HCT116 (cell line): ENCODE measurements around the gene THEM4. TPM values are rescaled to one million over a fixed set of nuclear protein-coding genes. Genes with fewer than 3 reads are reported as not detected.

ENCODE experiments used
- ATAC-seq: fragments of 200-7000 bp; cut with Tn5 transposase; 2 replicates; pipeline ENCODE4 v1.9.1; 2020; ENCODE audit warnings: mild to moderate bottlenecking, moderate library complexity
- Bru-seq: library from RNA; stranded (reverse); fragments of 400-500 nt; gene quantifications from one replicate; lab custom pipeline; 2021; lab: Mats Ljungman, UMichigan
- BruChase-seq, 2 experiments: library from RNA; stranded (reverse); fragments of 400-500 nt; gene quantifications; one replicate each; lab custom pipeline; 2021; lab: Mats Ljungman, UMichigan
- BruUV-seq: library from RNA; stranded (reverse); fragments of 400-500 nt; replicated peaks from 2 replicates; lab custom pipeline; 2021; lab: Mats Ljungman, UMichigan
- CTCF ChIA-PET: fragments of 300-600 bp; sonication (Branson Sonifier 250); formaldehyde crosslinking; loops from one replicate; lab custom pipeline; 2021; ENCODE audit warnings: antibody characterized with exemption; lab: Charles Lee
- POLR2A ChIA-PET: fragments of 300-600, 350-600 bp; sonication (Branson Sonifier 250); formaldehyde crosslinking; loops from one replicate; lab custom pipeline; 2021; ENCODE audit warnings: antibody characterized with exemption; lab: Charles Lee
- RAD21 ChIA-PET, 2 experiments: fragments of 300-600 bp; sonication (Branson Sonifier 250); formaldehyde crosslinking; loops; one replicate each; lab custom pipeline; 2023; ENCODE audit warnings: low total read pairs in 2 of 2; ENCODE audit not compliant: uncharacterized antibody in 2 of 2, unreplicated experiment in 2 of 2, low non-redundant PET in 1 of 2; lab: Charles Lee
- DNase-seq: peaks from one replicate; pipeline ENCODE4 v3.0.0-alpha.2; 2010; ENCODE audit warnings: low read depth, low spot score
- H2AFZ ChIP-seq: fragments of 200-600 bp; shearing (Covaris generic), sonication (generic); 2 replicates; pipeline ENCODE4 v1.6.1; 2017; ENCODE audit warnings: low read depth, mixed run types, mixed read lengths, antibody characterized with exemption, low read length; ENCODE audit not compliant: poor library complexity, severe bottlenecking
- H3K27ac ChIP-seq: 2 replicates; pipeline ENCODE4 v1.5.1; 2012; ENCODE audit warnings: low read depth, low read length
- H3K27me3 ChIP-seq: fragments of 200-600 bp; sonication (generic); 2 replicates; pipeline ENCODE4 v1.6.1; 2016; ENCODE audit warnings: mixed run types, low read length, mixed read lengths; ENCODE audit not compliant: insufficient read depth
- H3K36me3 ChIP-seq, 2 experiments: fragments of 200-500 bp in 1 of 2; fragments of 200-600 bp in 1 of 2; sonication (Bioruptor generic) in 1 of 2; sonication (generic) in 1 of 2; 2 replicates each; pipeline versions ENCODE4 v1.5.1 to v1.6.1; 2014 to 2016; ENCODE audit warnings: low read length in 2 of 2, inconsistent platforms in 1 of 2, mixed read lengths in 1 of 2, mixed run types in 1 of 2; ENCODE audit not compliant: insufficient read depth in 2 of 2, control insufficient read depth in 1 of 2
- H3K4me1 ChIP-seq, 2 experiments: fragments of 200-600 bp in 1 of 2; sonication (generic) in 1 of 2; 2 replicates each; pipeline versions ENCODE4 v1.5.1 to v1.6.1; 2012 to 2017; ENCODE audit warnings: low read length in 2 of 2, inconsistent platforms in 1 of 2, mild to moderate bottlenecking in 1 of 2, mixed read lengths in 1 of 2, mixed run types in 1 of 2, moderate library complexity in 1 of 2; ENCODE audit not compliant: insufficient read depth in 2 of 2, control insufficient read depth in 1 of 2
- H3K4me2 ChIP-seq: fragments of 200-600 bp; sonication (generic); 2 replicates; pipeline ENCODE4 v1.6.1; 2017; ENCODE audit warnings: mixed run types, low read length, mixed read lengths
- H3K4me3 ChIP-seq, 2 experiments: fragments of 200-600 bp in 1 of 2; sonication (generic) in 1 of 2; replicated peaks in 1 of 2; 2 replicates each; pipeline ENCODE4 v1.5.1; 2011 to 2016; ENCODE audit warnings: low read length in 2 of 2, control low read depth in 1 of 2, low read depth in 1 of 2, mild to moderate bottlenecking in 1 of 2, mixed read lengths in 1 of 2, mixed run types in 1 of 2
- H3K79me2 ChIP-seq: fragments of 200-600 bp; sonication (generic); 2 replicates; pipeline ENCODE4 v1.6.1; 2017; ENCODE audit warnings: mild to moderate bottlenecking, mixed run types, low read length, moderate library complexity, mixed read lengths; ENCODE audit not compliant: insufficient read depth
- H3K9ac ChIP-seq: fragments of 200-600 bp; sonication (generic); 2 replicates; pipeline ENCODE4 v1.6.1; 2016; ENCODE audit warnings: low read length, mixed read lengths
- H3K9me2 ChIP-seq: fragments of 200-600 bp; sonication (generic), shearing (Covaris generic); 2 replicates; pipeline ENCODE4 v1.6.1; 2017; ENCODE audit warnings: mixed run types, mild to moderate bottlenecking, moderate library complexity; ENCODE audit not compliant: insufficient read depth
- H3K9me3 ChIP-seq, 2 experiments: fragments of 200-500 bp in 1 of 2; fragments of 200-600 bp in 1 of 2; sonication (Bioruptor generic) in 1 of 2; sonication (generic) in 1 of 2; 2 replicates each; pipeline ENCODE4 v1.6.1; 2014 to 2017; ENCODE audit warnings: low read length in 2 of 2, mixed read lengths in 2 of 2, inconsistent platforms in 1 of 2, low read depth in 1 of 2, mild to moderate bottlenecking in 1 of 2, mixed run types in 1 of 2, moderate library complexity in 1 of 2; ENCODE audit not compliant: control insufficient read depth in 1 of 2, insufficient read depth in 1 of 2
- H4K20me1 ChIP-seq: fragments of 200-600 bp; sonication (generic), shearing (Covaris generic); 2 replicates; pipeline ENCODE4 v1.6.1; 2017; ENCODE audit warnings: mixed run types, mild to moderate bottlenecking, moderate library complexity; ENCODE audit not compliant: insufficient read depth
- ATF3 ChIP-seq: IDR thresholded peaks from 2 replicates; pipeline ENCODE4 v1.6.1; 2012
- CBX3 ChIP-seq: IDR thresholded peaks from 2 replicates; pipeline ENCODE4 v1.6.1; 2012; ENCODE audit warnings: low read depth
- CEBPB ChIP-seq: IDR thresholded peaks from 2 replicates; pipeline ENCODE4 v1.6.1; 2012; ENCODE audit warnings: low read depth
- EGR1 ChIP-seq: IDR thresholded peaks from 2 replicates; pipeline ENCODE4 v1.6.1; 2012; ENCODE audit warnings: low read depth
- ELF1 ChIP-seq: IDR thresholded peaks from 2 replicates; pipeline ENCODE4 v1.6.1; 2012; ENCODE audit warnings: low read depth, borderline replicate concordance
- EZH2 ChIP-seq: fragments of 200-600 bp; sonication (generic); IDR thresholded peaks from 2 replicates; pipeline ENCODE4 v1.6.1; 2017; ENCODE audit warnings: antibody characterized with exemption, mixed run types
- JUND ChIP-seq: IDR thresholded peaks from 2 replicates; pipeline ENCODE4 v1.6.1; 2012
- RAD21 ChIP-seq: IDR thresholded peaks from 2 replicates; pipeline ENCODE4 v1.6.1; 2012; ENCODE audit warnings: low read depth, mild to moderate bottlenecking
- SIN3A ChIP-seq: IDR thresholded peaks from 2 replicates; pipeline ENCODE4 v1.6.1; 2012; ENCODE audit warnings: low read depth
- SP1 ChIP-seq: IDR thresholded peaks from 2 replicates; pipeline ENCODE4 v1.6.1; 2012; ENCODE audit warnings: low read depth
- SRF ChIP-seq: IDR thresholded peaks from 2 replicates; pipeline ENCODE4 v1.6.1; 2012; ENCODE audit warnings: low read depth
- TCF7L2 ChIP-seq: IDR thresholded peaks from 2 replicates; pipeline ENCODE4 v1.7.0; 2011; ENCODE audit warnings: borderline replicate concordance, inconsistent platforms; ENCODE audit not compliant: insufficient read depth, insufficient read length; ENCODE audit errors: extremely low read depth
- YY1 ChIP-seq: IDR thresholded peaks from 2 replicates; pipeline ENCODE4 v1.6.1; 2011; ENCODE audit warnings: low read length, low read depth, moderate library complexity, mild to moderate bottlenecking; ENCODE audit not compliant: insufficient replicate concordance; ENCODE audit errors: extremely low read depth
- ZBTB33 ChIP-seq: IDR thresholded peaks from 2 replicates; pipeline ENCODE4 v1.6.1; 2011; ENCODE audit warnings: mild to moderate bottlenecking, low read length, moderate library complexity; ENCODE audit not compliant: insufficient replicate concordance; ENCODE audit errors: extremely low read depth
- ZFX ChIP-seq: fragments of 450-650 bp; IDR thresholded peaks from 2 replicates; pipeline ENCODE4 v1.6.1; 2017
- ZNF274 ChIP-seq: fragments of 200-500 bp; sonication (Bioruptor generic); IDR thresholded peaks from 2 replicates; pipeline ENCODE4 v1.6.1; 2014; ENCODE audit warnings: mild to moderate bottlenecking, low read depth, low read length, inconsistent platforms
- intact Hi-C: fragments of 100-400 bp; cut with micrococcal nuclease; formaldehyde crosslinking; loops from 2 replicates; pipeline ENCODE4 v1.10.0; 2022
- long read RNA-seq: library from polyadenylated mRNA; unstranded; transcript quantifications from one replicate; pipeline ENCODE4 v2.0.0, GENCODE V29; 2021; ENCODE audit not compliant: unreplicated experiment
- polyA plus RNA-seq: library from polyadenylated mRNA; unstranded; fragments of >200 nt; gene quantifications from 2 replicates; pipeline ENCODE4 v1.2.1, GENCODE V29; 2012; ENCODE audit warnings: missing spikeins
- total RNA-seq: library from RNA; stranded (reverse); gene quantifications from one replicate; pipeline ENCODE4 v1.2.1, GENCODE V29; 2021; ENCODE audit not compliant: unreplicated experiment
- TF ChIP-seq, protein P1 (sequence below): IDR thresholded peaks from 2 replicates; pipeline ENCODE4 v1.6.1; 2012
- TF ChIP-seq, protein P2 (sequence below), 3 experiments: fragments of 200-600 bp in 1 of 3; sonication (generic) in 1 of 3; IDR thresholded peaks in 2 of 3; conservative IDR thresholded peaks in 1 of 3; 2 replicates each; pipeline ENCODE4 v1.5.1; 2012 to 2017; ENCODE audit warnings: low read depth in 2 of 3, low read length in 2 of 3, antibody characterized with exemption in 1 of 3, borderline replicate concordance in 1 of 3, control low read depth in 1 of 3, mild to moderate bottlenecking in 1 of 3, mixed read lengths in 1 of 3, mixed run types in 1 of 3, moderate library complexity in 1 of 3; ENCODE audit not compliant: insufficient read depth in 1 of 3

Gene THEM4
- total RNA-seq (17.0 TPM), Bru-seq, nascent RNA (percentile 86 among the genes with signal in this experiment), BruChase-seq, experiment 1, labeled RNA remaining after a 6-hour chase (percentile 82 among the genes with signal in this experiment), BruChase-seq, experiment 2, labeled RNA remaining after a 2-hour chase (percentile 82 among the genes with signal in this experiment)
- polyA plus RNA-seq = 7.9 and 12.6 TPM in 2 replicates
- long read RNA-seq, transcript THEM4-201 (6 exons, 2,377 nt) = major isoform, 13 of 24 reads
- long read RNA-seq, partial matches to known transcripts = 0 of 24 reads
- long read RNA-seq, other reads (novel, unspliced or antisense) = 6 of 24 reads

DNA sequence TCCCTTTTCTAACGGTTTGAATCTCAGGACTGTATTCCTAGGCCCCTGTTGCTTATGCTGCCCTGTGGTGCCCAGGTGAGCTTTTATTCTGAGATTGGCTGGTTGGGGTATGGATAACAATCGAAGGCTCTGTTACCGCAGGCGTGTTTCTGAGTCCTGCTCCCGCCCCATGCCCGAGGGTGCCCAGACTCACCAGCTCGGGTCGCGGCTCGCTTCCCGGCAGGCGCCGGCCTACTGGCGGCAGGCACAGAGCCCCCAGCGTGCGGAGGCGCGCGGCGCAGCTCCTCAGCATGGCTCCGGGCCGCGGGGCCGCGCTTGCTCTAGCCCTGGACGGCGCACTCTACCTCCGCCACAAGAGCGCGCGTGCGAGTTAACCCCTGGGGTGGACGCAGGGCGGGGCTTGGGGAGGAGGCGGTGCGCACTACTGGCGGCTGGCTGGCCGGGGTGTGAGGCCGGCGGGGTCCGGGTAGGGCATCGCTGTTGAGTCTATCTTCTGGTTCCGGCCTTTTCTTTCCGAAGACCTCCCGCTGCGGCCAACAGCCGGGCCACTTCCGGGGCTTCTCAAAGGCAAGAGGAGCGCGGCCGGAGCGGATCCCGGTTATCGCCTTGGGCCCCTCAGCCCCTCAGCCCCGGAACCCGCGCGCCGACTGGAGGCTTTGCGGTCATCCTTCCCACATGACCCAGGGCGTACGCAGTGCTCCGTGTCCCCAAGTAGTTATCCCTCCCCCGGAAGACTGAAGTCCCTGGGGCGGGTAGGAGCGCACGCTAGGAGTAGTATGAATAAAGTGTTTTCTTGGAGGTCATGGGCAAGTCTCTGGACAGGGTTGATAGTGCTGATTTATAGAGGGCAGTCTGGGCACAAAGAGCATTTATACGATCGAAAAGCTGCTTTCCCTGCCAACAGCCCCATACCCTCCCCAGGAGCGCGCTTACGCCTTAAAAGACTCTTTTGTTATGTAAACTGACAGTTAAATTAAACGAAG is at the start of gene THEM4:
Gene THEM4, minus strand, starts transcription at position 345 of the 983 bp plus-strand sequence. Its CDS starts 53 bp downstream, at position 292.
- Histone ChIP-seq H3K27ac (peak within 1 kb of the TSS; percentile 74), H3K4me2 (peak within 1 kb of the TSS; percentile 95), H3K36me3 (peaks cover 0 to 17% of the 10 kb centered on the region in 2 experiments; a peak in 2 of 4 replicates), H3K9me3 (peaks cover 8 to 12% of the 10 kb centered on the region in 2 experiments; a peak in 3 of 4 replicates), H3K27me3 (no peaks in the 10 kb centered on the region), H3K4me1 (peaks cover 7 to 14% of the 10 kb centered on the region in 2 experiments; a peak in 3 of 4 replicates), H3K9ac (peak within 1 kb of the TSS; percentile 84), H3K79me2 (peaks cover 25% of the 10 kb centered on the region), H4K20me1 (no peaks in the 10 kb centered on the region), H3K4me3 (peak within 1 kb of the TSS; percentile 86 to 87), H3K9me2 (no peaks in the 10 kb centered on the region), H2AFZ (peak within 1 kb of the TSS; percentile 38)
- RAD21 ChIA-PET = no interaction called here
- peak; percentile 92 for DNase-seq
- ATAC-seq = peak; percentile 95
- CTCF ChIA-PET = interaction anchor here (1.1 to 2.4 kb wide), 10 partner anchors 9 to 125 kb away, joined by 3 to 31 read pairs (median 6); no protein-coding TSS in a partner anchor
- POLR2A ChIA-PET = interaction anchor here (0.7 to 1.7 kb wide), 10 partner anchors 8 to 139 kb away, joined by 3 to 7 read pairs (median 3); partner anchors contain the start of gene S100A10
- BruUV-seq = TSS peak; percentile 93
- intact Hi-C loops = no loop called here
- TF ChIP-seq, protein P1, sequence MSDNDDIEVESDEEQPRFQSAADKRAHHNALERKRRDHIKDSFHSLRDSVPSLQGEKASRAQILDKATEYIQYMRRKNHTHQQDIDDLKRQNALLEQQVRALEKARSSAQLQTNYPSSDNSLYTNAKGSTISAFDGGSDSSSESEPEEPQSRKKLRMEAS = peak; percentile 91
- TF ChIP-seq ZNF274 = no peak
- TF ChIP-seq SP1 = peak; percentile 52; the same call in 1 of the 2 replicates
- peak; percentile 88; the same call in 1 of the 2 replicates for TF ChIP-seq SIN3A
- TF ChIP-seq EGR1 = no peak; the same call in 1 of the 2 replicates
- TF ChIP-seq ZBTB33 = peak; percentile 46
- peak; percentile 50 for TF ChIP-seq TCF7L2
- TF ChIP-seq ZFX = peak; percentile 92
- peak; percentile 75 for TF ChIP-seq YY1
- TF ChIP-seq EZH2 = no peak
- TF ChIP-seq CBX3 = peak; percentile 69; the same call in 1 of the 2 replicates
- TF ChIP-seq, protein P2, sequence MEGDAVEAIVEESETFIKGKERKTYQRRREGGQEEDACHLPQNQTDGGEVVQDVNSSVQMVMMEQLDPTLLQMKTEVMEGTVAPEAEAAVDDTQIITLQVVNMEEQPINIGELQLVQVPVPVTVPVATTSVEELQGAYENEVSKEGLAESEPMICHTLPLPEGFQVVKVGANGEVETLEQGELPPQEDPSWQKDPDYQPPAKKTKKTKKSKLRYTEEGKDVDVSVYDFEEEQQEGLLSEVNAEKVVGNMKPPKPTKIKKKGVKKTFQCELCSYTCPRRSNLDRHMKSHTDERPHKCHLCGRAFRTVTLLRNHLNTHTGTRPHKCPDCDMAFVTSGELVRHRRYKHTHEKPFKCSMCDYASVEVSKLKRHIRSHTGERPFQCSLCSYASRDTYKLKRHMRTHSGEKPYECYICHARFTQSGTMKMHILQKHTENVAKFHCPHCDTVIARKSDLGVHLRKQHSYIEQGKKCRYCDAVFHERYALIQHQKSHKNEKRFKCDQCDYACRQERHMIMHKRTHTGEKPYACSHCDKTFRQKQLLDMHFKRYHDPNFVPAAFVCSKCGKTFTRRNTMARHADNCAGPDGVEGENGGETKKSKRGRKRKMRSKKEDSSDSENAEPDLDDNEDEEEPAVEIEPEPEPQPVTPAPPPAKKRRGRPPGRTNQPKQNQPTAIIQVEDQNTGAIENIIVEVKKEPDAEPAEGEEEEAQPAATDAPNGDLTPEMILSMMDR (IDR thresholded peaks at IDR 0.05 in 2 of 3, conservative IDR thresholded peaks at IDR 0.05 in 1 of 3; ENCODE audit: borderline replicate concordance in 1 of 3, insufficient read depth in 1 of 3, low read depth in 2 of 3, low read length in 2 of 3) = no peak
- TF ChIP-seq SRF = no peak; the same call in none of the 2 replicates
- no peak for TF ChIP-seq ATF3
- TF ChIP-seq RAD21 = no peak
- TF ChIP-seq ELF1 = peak; percentile 76
- TF ChIP-seq CEBPB = no peak
- TF ChIP-seq JUND = no peak
